ENCODE data around the gene CHD5.
"Not testable (repeated sequence)": the region's sequence is repeated elsewhere in the genome, so short reads cannot be mapped to it uniquely, and the experiment has no call there.

The CHD5 gene

DNA sequence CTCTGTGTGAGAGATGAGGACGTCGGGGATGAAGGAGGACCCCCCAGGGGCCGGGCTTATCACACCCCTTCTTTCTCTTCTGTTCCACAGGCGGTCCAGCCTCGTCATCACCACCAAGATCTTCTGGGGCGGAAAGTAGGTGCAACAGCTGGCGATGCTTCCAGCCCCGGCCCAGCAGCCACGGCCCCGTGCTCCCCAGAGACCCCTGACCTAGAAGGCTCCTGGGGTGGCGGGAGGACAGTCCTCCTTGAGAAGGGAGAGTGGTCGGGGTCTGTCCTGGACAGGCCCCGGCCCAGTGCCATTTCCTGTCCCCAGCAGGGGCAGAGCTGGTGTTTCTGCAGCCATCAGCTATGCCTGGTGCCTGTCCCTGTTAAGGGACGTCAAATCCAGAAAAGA is 92.7 kb downstream of the CHD5 start:
- no peak for DNase-seq (ENCODE audit: low spot score)
- FAIRE-seq, result no peak

- DNase-seq (ENCODE audit: low spot score), result no peak
- no peak for FAIRE-seq
Measured at GRCh38 chr1:6086762-6087376, 93.3 kb downstream of the CHD5 start.

- FAIRE-seq (no peak), DNase-seq (ENCODE audit: low spot score) (no peak)
Measured at GRCh38 chr1:6086358-6086757, 93.8 kb downstream of the CHD5 start.

DNA sequence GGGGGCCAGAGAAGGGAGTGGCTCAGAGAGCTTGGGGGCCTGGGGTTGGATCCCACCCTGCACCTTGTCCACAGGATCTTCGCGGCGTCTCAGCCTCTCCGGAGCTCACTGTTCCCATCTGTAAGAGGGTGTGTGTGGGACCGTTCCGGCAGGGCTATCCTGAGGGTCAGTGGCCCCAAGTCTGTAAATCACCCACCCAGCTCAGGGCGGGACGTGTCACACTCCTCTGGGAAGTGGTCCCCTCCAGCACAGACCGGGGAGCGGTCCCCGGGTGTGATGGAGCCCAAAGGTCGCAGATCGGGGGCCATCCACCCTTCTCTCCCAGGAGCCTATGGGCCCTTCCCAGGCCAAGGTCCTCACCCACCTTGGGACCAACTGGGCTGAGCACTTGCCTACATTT is 94.5 kb downstream of the CHD5 start:
- DNase-seq (ENCODE audit: low spot score), result no peak
- FAIRE-seq, result no peak

GRCh38 chr1:6084781-6085495 is 95.2 kb downstream of the CHD5 start:
- FAIRE-seq, result no peak
- DNase-seq (ENCODE audit: low spot score), result no peak

GRCh38 chr1:6083801-6084446 is 96.2 kb downstream of the CHD5 start:
- DNase-seq (ENCODE audit: low spot score) (no peak), FAIRE-seq (no peak)

DNA sequence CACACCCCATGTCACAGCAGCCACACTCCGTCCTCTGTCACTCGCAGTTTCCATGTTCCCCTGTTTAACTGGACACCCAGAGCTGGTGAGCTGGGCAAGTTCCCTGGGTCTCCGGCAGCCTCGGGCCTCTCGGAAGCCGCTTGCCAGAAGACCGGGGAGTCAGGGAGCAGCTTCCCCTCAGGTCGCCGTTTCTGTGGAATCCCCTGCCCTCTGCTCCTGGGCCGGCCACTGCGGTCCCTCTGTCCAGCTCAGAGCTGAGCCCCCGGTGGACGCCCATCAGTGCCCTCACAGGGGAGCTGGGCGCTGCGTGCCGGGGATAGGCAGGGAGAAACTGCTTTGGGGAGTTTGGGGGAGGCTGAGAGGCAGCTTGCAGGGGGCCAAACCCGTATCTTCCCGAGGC is 96.7 kb downstream of the CHD5 start:
- DNase-seq (ENCODE audit: low spot score) (no peak), FAIRE-seq (no peak)

DNA sequence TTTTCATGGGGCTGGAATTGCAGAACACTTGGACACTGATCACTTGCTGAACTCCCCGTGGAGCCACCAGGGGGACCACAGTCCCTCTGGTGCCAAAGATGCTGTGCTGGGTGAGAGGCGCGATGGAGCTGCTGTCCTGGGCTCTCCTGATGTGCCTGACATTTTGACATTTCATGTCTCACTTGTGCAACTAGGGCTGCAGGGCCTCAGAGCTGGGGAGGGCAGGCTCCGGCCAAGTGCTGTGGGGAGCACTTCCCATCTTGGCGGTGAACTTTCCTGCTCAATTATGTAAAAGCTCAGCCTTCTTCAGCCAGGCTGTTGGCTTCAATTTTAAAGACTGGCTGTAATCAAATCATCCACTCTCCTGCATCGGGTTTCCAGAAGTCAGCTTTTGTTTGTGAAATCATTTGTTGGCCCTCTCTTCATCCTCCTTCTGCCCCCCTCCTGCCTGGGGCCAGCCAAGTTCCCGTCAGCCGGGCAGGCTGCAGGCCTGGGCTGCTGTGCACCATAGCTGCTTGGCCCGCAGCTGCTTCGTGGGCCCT is 97.6 kb downstream of the CHD5 start:
- no peak for DNase-seq (ENCODE audit: low spot score)
- no peak for FAIRE-seq

- no peak for DNase-seq (ENCODE audit: low spot score)
- FAIRE-seq, result no peak
Measured at GRCh38 chr1:6081901-6082300, 98.2 kb downstream of the CHD5 start.

DNA sequence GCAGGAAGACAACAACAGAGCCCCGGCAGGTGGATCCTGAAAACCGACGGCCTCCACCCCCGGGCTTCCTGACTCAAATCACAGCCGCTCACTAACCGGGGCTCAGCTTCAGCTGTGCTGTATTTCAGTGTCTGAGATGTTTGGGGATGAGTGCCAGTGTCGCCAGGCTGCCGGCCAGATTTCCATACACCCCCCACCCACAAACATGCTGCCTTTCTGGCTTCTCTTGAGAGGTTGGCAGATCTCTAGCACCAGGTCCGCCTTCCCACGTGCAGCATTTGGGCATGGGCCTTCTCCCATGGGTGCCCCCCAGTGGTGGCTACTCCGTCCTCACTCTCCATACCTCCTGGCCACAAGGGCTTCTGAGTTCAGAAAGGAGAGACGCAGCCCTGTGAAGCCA is 99.7 kb downstream of the CHD5 start:
- FAIRE-seq, result no peak

GRCh38 chr1:6077919-6078318 is 102.2 kb downstream of the CHD5 start:
- no peak for DNase-seq (ENCODE audit: low spot score)
- FAIRE-seq, result no peak

More for the DNA sequence above, 99.7 kb downstream of the CHD5 start:
- DNase-seq (ENCODE audit: low spot score), result no peak

DNA sequence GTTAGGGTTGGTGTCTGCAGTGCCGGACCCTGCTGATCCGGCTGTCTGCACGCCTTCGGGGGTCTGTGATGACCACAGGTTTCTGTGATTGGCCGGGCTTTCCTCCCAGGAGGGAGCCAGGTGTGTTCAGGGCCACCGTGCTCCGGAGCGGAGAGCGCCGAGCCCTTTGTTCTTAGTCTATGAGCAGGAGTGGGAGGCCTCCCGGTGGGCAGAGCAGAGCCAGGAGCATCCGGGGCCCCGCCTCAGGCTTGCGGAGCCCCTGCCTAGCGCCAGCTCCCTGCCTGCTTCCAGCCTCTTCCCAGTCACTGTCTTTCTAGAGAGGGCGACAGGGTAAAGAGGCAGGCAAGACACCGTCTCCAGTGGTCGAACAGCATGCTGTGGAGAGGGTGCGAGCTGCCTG is 102.6 kb downstream of the CHD5 start:
- DNase-seq (ENCODE audit: low spot score) (no peak), FAIRE-seq (no peak)

- FAIRE-seq; DNase-seq (ENCODE audit: low spot score): not testable (repeated sequence)
Measured at GRCh38 chr1:6077061-6077460, 103.1 kb downstream of the CHD5 start.

DNA sequence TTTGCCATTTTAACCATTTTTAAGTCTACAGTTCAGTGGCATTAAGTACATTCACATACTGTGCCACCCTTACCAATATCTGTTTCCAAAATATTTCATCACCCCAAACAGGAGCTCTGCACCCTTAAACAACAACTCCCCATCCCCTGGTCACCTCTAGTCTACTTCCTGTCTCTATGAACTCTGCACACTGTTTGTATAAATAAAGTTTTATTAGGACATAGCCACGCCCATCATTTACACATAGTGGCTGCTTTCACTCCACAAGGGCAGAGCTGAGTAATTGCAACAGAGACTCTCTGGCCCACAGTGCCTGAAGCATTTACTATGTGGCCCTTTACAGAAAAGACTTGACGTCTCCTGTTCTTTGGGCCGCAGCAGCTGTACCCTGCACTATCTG is 104.4 kb downstream of the CHD5 start:
- FAIRE-seq (no peak), DNase-seq (ENCODE audit: low spot score) (peak; percentile 8)

DNA sequence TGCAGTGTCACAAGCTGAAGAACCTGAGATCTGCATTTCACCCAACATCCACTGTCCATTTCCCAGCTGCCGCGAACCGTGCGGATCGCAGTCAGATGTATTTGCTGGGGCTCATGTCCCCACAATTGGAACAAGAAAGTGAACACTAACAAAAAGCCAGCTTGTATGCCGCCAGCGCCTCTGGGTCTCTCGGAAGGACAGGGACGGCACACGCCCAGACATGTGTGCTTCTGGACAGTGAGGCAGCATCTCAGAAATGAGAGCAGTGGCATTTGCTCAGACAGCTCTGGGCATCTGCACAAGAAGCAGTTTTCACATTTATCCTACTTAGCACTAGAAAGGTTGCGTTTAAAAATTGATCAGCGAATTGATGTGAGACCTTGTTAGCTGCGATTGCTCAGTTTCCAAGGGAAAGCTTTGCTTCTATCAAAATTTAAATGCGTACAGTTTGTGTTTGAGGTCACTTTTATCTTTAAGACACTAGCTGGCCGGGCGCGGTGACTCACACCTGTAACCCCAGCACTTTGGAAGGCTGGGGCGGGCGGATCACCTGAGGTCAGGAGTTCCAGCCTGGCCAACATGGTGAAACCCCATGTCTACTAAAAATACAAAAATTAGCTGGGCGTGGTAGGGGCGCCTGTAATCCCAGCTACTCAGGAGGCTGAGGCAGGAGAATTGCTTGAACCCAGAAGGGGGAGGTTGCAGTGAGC is 105.8 kb downstream of the CHD5 start:
- no peak for FAIRE-seq
- no peak for DNase-seq (ENCODE audit: low spot score)

DNA sequence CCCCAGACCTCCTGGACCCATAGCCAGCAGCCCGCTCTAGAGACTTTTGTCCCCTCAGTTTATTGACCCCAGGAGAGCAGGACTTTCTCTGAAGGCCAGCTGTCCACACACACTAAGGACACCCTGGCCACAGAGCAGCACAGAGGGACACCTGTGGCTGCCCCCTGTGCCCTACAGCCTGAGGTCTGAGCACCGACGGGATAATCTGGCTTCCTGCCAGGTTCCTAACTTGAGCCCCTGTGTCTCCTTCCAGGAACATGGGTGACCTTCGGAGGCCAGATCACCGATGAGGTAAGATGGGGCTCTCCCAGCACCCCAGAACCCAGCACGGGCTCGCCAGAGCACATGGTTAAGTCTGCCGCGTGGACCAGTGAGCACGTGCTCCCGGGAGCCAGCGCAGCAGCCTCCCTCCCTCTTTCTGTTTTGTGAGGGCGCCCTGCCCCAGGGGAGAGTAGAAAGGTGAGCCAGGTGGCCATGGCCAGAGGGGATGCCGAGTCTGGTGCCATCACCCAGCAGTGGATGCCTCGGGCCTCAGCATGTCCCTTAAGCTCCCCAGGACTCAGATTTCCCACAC is 106.6 kb downstream of the CHD5 start:
- FAIRE-seq (no peak), DNase-seq (ENCODE audit: low spot score) (no peak)

GRCh38 chr1:6072774-6073479 is 107.2 kb downstream of the CHD5 start:
- no peak for DNase-seq (ENCODE audit: low spot score)
- no peak for FAIRE-seq

- no peak for FAIRE-seq
- no peak for DNase-seq (ENCODE audit: low spot score)
Measured at GRCh38 chr1:6071219-6071618, 108.9 kb downstream of the CHD5 start.

GRCh38 chr1:6070450-6070974 is 109.6 kb downstream of the CHD5 start:
- DNase-seq (ENCODE audit: low spot score) (no peak), FAIRE-seq (no peak)

DNA sequence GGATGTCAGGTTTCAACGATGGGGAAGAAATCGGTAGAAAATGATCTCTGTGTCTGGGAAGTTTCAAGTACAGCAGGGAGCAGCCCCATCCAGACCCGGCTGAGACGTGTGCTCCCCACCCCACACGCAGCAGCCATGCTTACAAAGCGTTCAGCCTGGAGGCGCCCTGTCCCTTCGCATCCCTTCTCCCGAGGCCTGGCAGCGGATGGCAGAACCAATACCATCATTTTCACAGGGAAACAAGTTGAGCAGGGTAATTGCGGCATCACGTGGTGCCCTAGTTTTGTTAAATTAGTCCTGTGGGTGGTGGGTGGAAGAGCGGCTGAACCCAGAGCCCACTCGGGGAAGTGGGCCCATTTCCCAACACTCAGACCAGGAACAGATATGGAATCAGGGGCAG is 110.5 kb downstream of the CHD5 start:
- FAIRE-seq, result no peak
- DNase-seq (ENCODE audit: low spot score), result no peak

DNA sequence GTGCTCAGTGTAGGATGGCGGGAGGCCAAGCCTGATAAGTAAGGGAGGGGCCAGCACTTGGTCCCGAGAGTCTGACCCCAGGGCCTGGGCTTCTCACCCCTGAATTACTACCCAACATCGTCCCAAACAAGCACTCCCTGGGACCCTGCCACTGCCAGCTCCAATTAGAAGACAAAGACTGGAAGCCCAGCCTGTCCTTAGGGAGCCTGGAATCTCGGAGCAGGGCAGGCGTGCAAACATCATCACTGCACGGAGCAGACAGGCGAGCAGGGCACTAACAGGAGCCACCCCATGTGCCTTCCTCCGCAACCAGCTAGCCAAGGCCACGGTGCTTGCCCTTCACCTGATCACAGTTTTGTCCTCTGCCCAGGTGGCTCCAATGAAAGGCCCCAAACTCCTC is 111.2 kb downstream of the CHD5 start:
- no peak for FAIRE-seq
- no peak for DNase-seq (ENCODE audit: low spot score)

Measured in RCC 7860 (cell line).